ENCODE measurements around the gene TEX10.

The TEX10 gene

DNA sequence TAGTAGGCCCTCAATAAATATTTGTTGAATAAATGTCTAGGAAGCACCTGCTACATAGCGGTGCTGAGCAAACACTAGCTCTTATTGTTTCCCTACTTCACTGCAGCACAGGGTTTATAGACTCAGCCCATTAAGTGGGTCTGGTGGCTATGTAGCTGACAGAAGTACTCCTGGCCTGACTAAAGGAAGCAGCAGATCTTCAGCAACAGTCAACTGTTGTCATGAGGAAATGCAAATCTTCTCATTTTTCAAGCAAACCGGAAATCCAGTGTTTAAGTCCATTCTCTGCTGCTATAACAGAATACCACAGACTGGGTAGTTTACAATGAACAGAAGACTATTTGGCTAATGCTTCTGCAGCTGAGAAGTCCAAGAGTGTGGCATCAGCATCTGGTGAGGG, 2.8 kb upstream of the TEX10 start:
- DNase-seq = no peak
- Histone ChIP-seq H3K4me1 (no peaks in the 10 kb centered on the region), H3K4me3 (ENCODE audit: low read depth, low read length) (no peak overlapping the region), H3K9me3 (no peaks in the 10 kb centered on the region), H3K27me3 (no peaks in the 10 kb centered on the region), H3K36me3 (no peaks in the 10 kb centered on the region; the same call in 1 of the 2 replicates)
- TF ChIP-seq, protein P1, sequence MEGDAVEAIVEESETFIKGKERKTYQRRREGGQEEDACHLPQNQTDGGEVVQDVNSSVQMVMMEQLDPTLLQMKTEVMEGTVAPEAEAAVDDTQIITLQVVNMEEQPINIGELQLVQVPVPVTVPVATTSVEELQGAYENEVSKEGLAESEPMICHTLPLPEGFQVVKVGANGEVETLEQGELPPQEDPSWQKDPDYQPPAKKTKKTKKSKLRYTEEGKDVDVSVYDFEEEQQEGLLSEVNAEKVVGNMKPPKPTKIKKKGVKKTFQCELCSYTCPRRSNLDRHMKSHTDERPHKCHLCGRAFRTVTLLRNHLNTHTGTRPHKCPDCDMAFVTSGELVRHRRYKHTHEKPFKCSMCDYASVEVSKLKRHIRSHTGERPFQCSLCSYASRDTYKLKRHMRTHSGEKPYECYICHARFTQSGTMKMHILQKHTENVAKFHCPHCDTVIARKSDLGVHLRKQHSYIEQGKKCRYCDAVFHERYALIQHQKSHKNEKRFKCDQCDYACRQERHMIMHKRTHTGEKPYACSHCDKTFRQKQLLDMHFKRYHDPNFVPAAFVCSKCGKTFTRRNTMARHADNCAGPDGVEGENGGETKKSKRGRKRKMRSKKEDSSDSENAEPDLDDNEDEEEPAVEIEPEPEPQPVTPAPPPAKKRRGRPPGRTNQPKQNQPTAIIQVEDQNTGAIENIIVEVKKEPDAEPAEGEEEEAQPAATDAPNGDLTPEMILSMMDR (IDR thresholded peaks at IDR 0.05; ENCODE audit: low read depth, low read length) = no peak

DNA sequence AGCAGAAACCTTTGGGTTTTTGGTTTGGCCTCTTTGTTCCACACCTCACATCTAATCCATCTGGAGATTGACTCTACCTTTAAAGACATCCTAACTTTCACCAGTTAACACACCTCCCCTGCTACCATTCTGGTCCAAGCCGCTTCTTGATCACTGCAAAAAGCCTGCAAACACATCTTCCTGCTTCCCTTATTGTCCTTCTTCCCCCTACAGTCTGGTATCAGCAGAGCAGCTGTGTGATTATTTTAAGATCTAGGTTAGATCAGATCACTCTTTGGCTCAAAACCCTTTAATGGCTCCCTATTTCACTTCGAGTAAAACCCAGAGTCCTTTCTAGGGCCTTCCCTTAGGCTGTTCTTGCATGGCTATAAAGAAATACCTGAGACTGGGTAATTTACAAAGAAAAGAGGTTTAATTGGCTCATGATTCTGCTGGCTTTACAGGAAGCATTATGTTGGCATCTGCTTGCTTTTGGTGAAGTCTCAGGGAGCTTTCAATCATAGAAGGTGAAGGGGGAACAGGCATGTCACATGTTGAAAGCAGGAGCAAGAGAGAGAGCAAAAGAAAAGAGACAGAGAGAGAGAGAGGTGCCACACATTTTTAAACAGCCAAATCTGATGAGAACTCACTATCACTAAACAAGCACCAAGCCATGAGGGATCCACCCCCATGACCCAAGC, 1.5 kb upstream of the TEX10 start:
- TF ChIP-seq, protein P1 (IDR thresholded peaks at IDR 0.05; ENCODE audit: low read depth, low read length) = no peak
- no peak for DNase-seq
- Histone ChIP-seq H3K4me1 (no peaks in the 10 kb centered on the region), H3K36me3 (no peaks in the 10 kb centered on the region; the same call in 1 of the 2 replicates), H3K27me3 (no peaks in the 10 kb centered on the region), H3K4me3 (ENCODE audit: low read depth, low read length) (no peak overlapping the region), H3K9me3 (no peaks in the 10 kb centered on the region)

DNA sequence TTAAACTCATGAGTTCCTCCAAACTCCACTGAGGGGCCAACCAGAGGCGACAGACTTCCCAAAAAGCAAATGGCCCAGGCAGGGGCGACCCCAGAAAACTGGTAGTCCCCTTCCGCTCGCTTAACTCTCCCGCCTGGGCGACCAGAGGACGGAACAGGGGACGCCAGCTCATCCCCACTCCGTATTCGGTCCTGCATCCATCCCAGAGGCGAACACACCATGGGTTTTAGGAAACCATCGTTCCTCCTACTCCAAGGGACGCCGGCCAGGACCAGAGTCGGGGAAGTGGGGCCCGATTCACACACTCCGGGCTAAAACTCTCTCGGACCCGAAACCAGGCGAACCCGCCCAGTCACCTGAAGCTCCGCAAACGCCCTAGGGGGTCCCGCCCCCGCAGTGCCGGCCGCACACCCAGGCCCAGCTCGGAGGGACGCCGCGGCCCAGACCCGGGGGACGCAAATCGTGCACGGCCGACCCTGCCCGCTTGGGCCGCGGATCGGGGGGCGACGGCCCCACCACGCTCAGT, 478 bp downstream of the TEX10 start:
- H3K4me1 ChIP-seq = no peaks in the 10 kb centered on the region
- H3K36me3 ChIP-seq = peaks cover under 1% of the 10 kb centered on the region; the same call in 1 of the 2 replicates
- DNase-seq = peak; percentile 40
- no peaks in the 10 kb centered on the region for H3K27me3 ChIP-seq
- no peaks in the 10 kb centered on the region for H3K9me3 ChIP-seq
- H3K4me3 ChIP-seq (ENCODE audit: low read depth, low read length) = peak overlapping the region; percentile 80
- TF ChIP-seq, protein P1 (IDR thresholded peaks at IDR 0.05; ENCODE audit: low read depth, low read length) = no peak

DNA sequence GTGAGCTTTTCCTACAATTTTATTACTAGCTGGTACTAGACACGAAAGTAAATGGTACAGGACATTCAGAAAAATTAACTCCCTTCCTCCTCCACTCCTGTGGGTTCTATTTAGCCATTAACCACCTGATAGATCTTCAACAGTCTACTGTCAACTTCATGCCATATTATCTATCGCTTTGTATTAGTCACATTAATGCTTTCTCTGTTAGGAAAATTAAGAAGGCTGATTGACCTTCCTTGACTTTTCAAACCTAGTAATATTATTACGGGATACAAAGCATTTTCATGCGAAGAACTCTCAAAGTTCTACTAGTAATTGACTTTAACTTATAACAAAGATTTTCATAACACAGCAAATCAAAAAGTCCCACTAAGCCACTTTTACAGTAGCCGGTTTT, 1.2 kb downstream of the TEX10 start:
- H3K27me3 ChIP-seq = no peaks in the 10 kb centered on the region
- peaks cover 8% of the 10 kb centered on the region for H3K36me3 ChIP-seq
- H3K4me3 ChIP-seq (ENCODE audit: low read depth, low read length) = peak overlapping the region; percentile 80
- DNase-seq = no peak
- no peaks in the 10 kb centered on the region for H3K4me1 ChIP-seq
- TF ChIP-seq, protein P1 (IDR thresholded peaks at IDR 0.05; ENCODE audit: low read depth, low read length) = no peak
- no peaks in the 10 kb centered on the region for H3K9me3 ChIP-seq

DNA sequence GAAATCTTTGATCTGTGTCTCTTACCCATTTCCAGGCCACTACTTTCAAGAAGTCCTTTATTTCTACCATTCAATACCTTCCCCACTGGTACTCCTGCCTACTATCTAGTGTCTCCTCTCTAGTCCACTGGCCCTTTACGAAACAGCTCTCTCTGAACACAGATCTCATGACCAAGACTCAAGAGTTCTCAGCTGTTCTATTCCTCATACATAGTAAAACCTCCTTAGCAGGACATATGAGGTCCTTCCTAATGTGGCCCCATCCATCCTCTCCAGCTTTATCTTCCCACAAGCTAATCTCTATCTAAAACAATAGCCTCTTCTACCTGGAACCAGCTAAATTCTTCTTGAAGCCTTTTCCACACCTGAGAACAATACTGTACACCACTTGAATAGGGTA, 2.6 kb downstream of the TEX10 start:
- Histone ChIP-seq H3K4me1 (no peaks in the 10 kb centered on the region), H3K4me3 (ENCODE audit: low read depth, low read length) (peak overlapping the region; percentile 32; the same call in 1 of the 2 replicates), H3K27me3 (no peaks in the 10 kb centered on the region), H3K36me3 (peaks cover 22% of the 10 kb centered on the region), H3K9me3 (no peaks in the 10 kb centered on the region)
- TF ChIP-seq, protein P1 (IDR thresholded peaks at IDR 0.05; ENCODE audit: low read depth, low read length) = no peak
- DNase-seq = no peak

- TF ChIP-seq, protein P1 (IDR thresholded peaks at IDR 0.05; ENCODE audit: low read depth, low read length) = no peak
- Histone ChIP-seq H3K36me3 (peaks cover 35% of the 10 kb centered on the region), H3K4me3 (ENCODE audit: low read depth, low read length) (no peak overlapping the region), H3K4me1 (no peaks in the 10 kb centered on the region), H3K9me3 (no peaks in the 10 kb centered on the region), H3K27me3 (no peaks in the 10 kb centered on the region)
- DNase-seq = no peak
Observed at GRCh38 chr9:100346836-100347235, 5.9 kb downstream of the TEX10 start.
